GM20431 (cell line): ENCODE measurements around the gene GNAZ.
"Not testable (repeated sequence)": the region's sequence is repeated elsewhere in the genome, so short reads cannot be mapped to it uniquely, and the experiment has no call there.

Experiments used
- in situ Hi-C: fragments of 300-500 bp; cut with MseI, MboI; formaldehyde crosslinking; loops from one replicate; pipeline ENCODE4 v1.15.0; 2020; ENCODE audit warnings: low sequenced_read_pairs; ENCODE audit not compliant: unreplicated experiment

GNAZ gene

GRCh38 chr22:23070418-23071229 lies at the start of gene GNAZ:
Gene GNAZ, plus strand, starts transcription at chr22:23070519. Its CDS starts 25,177 bp downstream, at chr22:23095696.
- in situ Hi-C loops = no loop called here

DNA sequence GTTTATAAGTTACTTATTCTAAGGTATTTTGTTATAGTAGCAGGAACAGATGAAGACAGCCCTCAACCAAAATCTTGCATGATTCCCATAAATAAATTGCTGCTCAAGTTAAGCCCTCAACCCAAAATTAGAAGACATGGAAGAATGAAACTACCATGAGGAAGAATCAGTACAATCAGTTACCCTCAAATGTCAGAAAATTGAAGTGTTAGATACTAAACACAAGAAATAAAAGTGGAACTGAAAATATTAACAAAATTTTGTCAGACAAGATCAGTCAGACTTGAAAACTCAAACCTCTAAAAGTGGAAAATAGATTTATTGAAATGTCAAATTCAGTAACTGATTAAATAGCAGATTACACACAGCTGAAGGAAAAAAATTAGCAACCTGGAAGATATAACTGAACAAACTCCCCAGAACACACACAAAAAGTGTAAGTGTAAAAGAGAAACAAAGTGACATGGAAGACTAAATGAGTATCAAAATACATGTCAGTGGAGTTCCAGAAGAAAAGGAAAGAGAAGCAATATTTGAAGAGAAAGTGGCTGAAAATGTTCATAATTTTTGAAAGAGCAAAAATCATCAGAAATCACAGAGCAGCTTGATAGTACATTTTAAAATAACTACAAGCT lies 49.5 kb upstream of the GNAZ start:
- in situ Hi-C loops = no loop called here

- in situ Hi-C loops = not testable (repeated sequence)
These were observed 48.5 kb upstream of the GNAZ start for GRCh38 chr22:23021660-23022353.

- in situ Hi-C loops = no loop called here
These were observed 47.0 kb upstream of the GNAZ start for GRCh38 chr22:23023294-23023693.

- in situ Hi-C loops = no loop called here
These were observed 43.5 kb upstream of the GNAZ start for GRCh38 chr22:23026777-23027176.

DNA sequence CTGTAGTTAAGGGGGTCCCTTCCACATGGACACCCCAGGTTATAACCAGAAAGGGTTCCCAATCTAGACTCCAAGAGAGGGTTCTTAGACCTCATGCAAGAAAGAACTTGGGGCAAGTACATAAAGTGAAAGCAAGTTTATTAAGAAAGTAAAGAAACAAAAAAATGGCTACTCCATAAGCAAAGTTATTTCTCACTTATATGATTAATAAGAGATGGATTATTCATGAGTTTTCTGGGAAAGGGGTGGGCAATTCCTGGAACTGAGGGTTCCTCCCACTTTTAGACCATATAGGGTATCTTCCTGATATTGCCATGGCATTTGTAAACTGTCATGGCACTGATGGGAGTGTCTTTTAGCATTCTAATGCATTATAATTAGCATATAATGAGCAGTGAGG lies 42.5 kb upstream of the GNAZ start:
- in situ Hi-C loops = not testable (repeated sequence)

DNA sequence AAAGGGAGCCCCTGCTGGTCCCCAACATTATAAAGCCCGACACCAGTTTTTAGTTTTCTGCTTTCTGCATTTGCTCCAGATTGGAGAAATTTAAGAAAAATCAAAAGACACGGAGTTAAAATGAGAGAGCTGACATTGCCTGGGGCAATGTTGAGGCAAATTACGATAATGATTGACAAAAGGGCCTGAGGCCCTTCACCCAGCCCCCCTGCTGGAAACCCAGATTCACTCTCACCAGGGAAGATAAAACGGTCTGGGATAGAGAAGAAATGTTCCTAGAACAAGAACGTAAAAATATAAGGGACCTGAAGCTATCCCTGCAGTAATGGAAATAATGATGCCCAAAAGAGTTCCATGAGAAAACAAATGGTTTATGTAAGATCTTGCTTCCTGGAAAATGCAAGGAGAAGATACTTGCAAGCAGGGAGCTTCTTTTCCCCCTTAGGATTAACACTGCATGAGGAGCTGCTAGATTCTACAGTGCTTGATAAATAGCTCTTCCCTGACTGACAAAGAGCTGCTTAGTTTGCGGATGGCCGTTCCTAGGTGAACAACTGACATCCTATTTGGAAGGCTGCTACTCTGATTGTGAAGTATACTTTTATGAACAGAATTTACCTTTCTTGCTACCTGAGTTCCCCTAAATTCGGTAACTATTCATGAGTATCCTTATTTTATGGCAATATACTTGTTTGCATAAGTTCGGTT lies 40.6 kb upstream of the GNAZ start:
- in situ Hi-C loops = no loop called here

GRCh38 chr22:23031381-23031780 lies 38.9 kb upstream of the GNAZ start:
- in situ Hi-C loops = no loop called here

- in situ Hi-C loops = no loop called here
These were observed 38.5 kb upstream of the GNAZ start for GRCh38 chr22:23031786-23032185.

- in situ Hi-C loops = no loop called here
These were observed 37.7 kb upstream of the GNAZ start for GRCh38 chr22:23032658-23033057.

DNA sequence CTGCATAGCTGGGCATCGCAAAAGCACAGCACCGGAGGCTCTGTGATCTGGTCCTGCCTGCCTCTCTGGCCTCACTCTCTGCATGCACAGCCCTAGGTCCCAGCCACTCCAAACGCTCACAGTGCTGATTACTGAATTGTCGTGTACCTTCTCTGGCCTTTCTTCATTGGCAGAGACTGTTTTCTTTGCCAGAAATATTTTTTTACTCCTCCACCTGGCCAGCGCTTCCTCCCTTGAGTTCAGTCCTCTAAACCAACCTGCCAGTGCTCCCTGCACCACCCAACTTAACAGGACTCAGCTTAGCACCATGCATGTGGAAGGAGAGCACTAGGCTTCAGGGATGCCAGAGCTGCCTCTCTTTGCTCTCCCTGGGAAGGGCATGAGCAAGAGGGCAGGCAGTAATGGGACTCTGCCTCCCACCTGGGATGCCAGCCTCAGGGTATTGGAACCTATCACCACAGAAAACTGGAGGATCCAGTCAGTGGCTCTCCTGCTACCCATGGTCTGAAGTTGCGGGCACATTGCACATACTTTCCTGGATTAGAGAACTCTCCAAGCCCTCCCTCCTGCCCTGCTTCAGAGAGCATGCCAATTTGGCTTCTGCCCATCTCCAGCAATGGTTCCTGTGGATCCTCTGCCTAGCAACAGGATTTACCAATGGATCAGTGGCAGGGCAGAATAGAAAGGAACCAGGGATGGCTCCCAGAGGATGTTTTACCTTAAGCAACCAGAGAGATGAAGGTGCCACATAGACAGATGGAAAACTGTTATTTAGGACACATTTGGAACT lies 37.0 kb upstream of the GNAZ start:
- in situ Hi-C loops = no loop called here

GRCh38 chr22:23034621-23035556 lies 35.4 kb upstream of the GNAZ start:
- in situ Hi-C loops = no loop called here

DNA sequence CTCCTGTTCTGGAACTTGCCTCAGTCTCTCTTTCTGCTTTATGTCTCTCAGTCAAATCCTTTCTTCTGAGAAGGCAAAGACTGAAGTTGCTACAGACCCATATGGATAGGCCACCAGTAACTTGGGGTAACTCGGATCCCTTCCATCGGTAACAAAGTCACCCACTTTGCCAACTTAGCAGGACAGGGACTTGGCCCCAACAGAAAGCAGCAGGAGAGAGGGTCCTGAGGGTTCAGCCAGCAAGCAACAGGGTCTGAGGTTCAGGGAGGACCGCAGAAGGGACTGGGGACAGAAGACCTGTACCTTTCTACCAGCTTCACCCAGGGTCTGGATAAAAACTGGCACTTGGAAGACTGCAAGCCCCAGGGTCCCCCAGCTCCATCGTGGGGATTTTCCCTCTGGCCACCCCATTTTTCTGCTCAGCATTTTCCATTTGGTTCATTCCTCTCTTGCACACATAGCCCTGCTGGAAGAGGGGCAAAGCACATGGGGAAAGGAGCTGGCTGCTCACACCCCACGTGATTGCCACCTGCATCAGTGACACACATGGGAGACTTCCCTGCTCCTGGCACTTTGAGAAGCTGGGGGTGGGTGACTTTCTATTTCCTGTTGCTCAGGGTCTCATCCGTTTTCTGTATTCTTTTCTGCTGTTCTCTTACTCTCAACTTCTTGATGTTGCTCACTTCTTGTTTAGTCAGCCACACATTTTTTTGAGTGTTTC lies 34.6 kb upstream of the GNAZ start:
- in situ Hi-C loops = no loop called here

- in situ Hi-C loops = no loop called here
These were observed 33.5 kb upstream of the GNAZ start for GRCh38 chr22:23036684-23037428.

GRCh38 chr22:23037429-23038333 lies 32.6 kb upstream of the GNAZ start:
- in situ Hi-C loops = no loop called here

- in situ Hi-C loops = no loop called here
These were observed 32.0 kb upstream of the GNAZ start for GRCh38 chr22:23038334-23038642.

GRCh38 chr22:23038902-23039301 lies 31.4 kb upstream of the GNAZ start:
- in situ Hi-C loops = no loop called here
